OCI-LY1 (cell line): ENCODE results near the gene RAD51B.

Source experiments
- H2AFZ ChIP-seq: fragments of 200-600 bp; sonication (generic), shearing (Covaris generic); 2 replicates; pipeline ENCODE4 v1.6.0; 2014; ENCODE audit warnings: antibody characterized with exemption, mild to moderate bottlenecking, low read length
- H3F3A ChIP-seq: fragments of 200-600 bp; sonication (generic), shearing (Covaris generic); 2 replicates; pipeline ENCODE4 v1.6.0; 2014; ENCODE audit warnings: mild to moderate bottlenecking, antibody characterized with exemption, low read length, moderate library complexity; ENCODE audit not compliant: insufficient read depth
- H3K27ac ChIP-seq: fragments of 200-600 bp; sonication (generic); 2 replicates; pipeline ENCODE4 v1.5.1; 2014; ENCODE audit warnings: low read length, mixed run types, mild to moderate bottlenecking, low read depth; ENCODE audit not compliant: poor library complexity, severe bottlenecking
- H3K27me3 ChIP-seq: fragments of 200-600 bp; sonication (generic); 2 replicates; pipeline ENCODE4 v1.6.0; 2014; ENCODE audit warnings: antibody characterized with exemption, mild to moderate bottlenecking, low read length, moderate library complexity; ENCODE audit not compliant: insufficient read depth
- H3K36me3 ChIP-seq: fragments of 200-600 bp; sonication (generic); 2 replicates; pipeline ENCODE4 v1.6.1; 2014; ENCODE audit warnings: mild to moderate bottlenecking, antibody characterized with exemption, low read length, moderate library complexity, mixed read lengths; ENCODE audit not compliant: insufficient read depth
- H3K4me1 ChIP-seq: fragments of 200-600 bp; sonication (generic); 2 replicates; pipeline ENCODE4 v1.5.1; 2014; ENCODE audit warnings: mild to moderate bottlenecking, low read length, moderate library complexity; ENCODE audit not compliant: insufficient read depth, severe bottlenecking
- H3K4me2 ChIP-seq: fragments of 200-600 bp; sonication (generic), shearing (Covaris generic); 2 replicates; pipeline ENCODE4 v1.6.1; 2014; ENCODE audit warnings: low read length
- H3K4me3 ChIP-seq: fragments of 200-600 bp; sonication (generic); 2 replicates; pipeline ENCODE4 v1.5.1; 2014; ENCODE audit warnings: low read length, low read depth, mild to moderate bottlenecking, mixed read lengths; ENCODE audit not compliant: poor library complexity, severe bottlenecking
- H3K79me2 ChIP-seq: fragments of 200-600 bp; shearing (Covaris generic); 2 replicates; pipeline ENCODE4 v1.6.1; 2016; ENCODE audit warnings: mixed run types, low read length, mixed read lengths; ENCODE audit not compliant: insufficient read depth
- H3K9ac ChIP-seq: fragments of 200-600 bp; sonication (generic), shearing (Covaris generic); 2 replicates; pipeline ENCODE4 v1.6.1; 2014; ENCODE audit warnings: mild to moderate bottlenecking, low read length, mixed read lengths
- H3K9me2 ChIP-seq: fragments of 200-600 bp; sonication (generic), shearing (Covaris generic); 2 replicates; pipeline ENCODE4 v1.6.1; 2014; ENCODE audit warnings: low read depth, mild to moderate bottlenecking, low read length, mixed read lengths
- H3K9me3 ChIP-seq: fragments of 200-600 bp; shearing (Covaris generic); 2 replicates; pipeline ENCODE4 v1.6.1; 2014; ENCODE audit warnings: low read length, mixed read lengths
- H4K20me1 ChIP-seq: fragments of 200-600 bp; sonication (generic), shearing (Covaris generic); 2 replicates; pipeline ENCODE4 v1.6.0; 2016; ENCODE audit warnings: mild to moderate bottlenecking, low read length; ENCODE audit not compliant: insufficient read depth
- EZH2 ChIP-seq: fragments of 200-600 bp; sonication (generic), shearing (Covaris generic); IDR thresholded peaks from 2 replicates; pipeline ENCODE4 v1.8.0; 2017; ENCODE audit warnings: borderline replicate concordance, mixed run types, mild to moderate bottlenecking, antibody characterized with exemption, low read length, moderate library complexity, mixed read lengths
- TF ChIP-seq, protein P1 (sequence below): fragments of 200-600 bp; sonication (generic), shearing (Covaris generic); IDR thresholded peaks from 2 replicates; pipeline ENCODE4 v1.5.1; 2017; ENCODE audit warnings: mild to moderate bottlenecking, antibody characterized with exemption, low read length, moderate library complexity, mixed read lengths

The RAD51B gene

DNA sequence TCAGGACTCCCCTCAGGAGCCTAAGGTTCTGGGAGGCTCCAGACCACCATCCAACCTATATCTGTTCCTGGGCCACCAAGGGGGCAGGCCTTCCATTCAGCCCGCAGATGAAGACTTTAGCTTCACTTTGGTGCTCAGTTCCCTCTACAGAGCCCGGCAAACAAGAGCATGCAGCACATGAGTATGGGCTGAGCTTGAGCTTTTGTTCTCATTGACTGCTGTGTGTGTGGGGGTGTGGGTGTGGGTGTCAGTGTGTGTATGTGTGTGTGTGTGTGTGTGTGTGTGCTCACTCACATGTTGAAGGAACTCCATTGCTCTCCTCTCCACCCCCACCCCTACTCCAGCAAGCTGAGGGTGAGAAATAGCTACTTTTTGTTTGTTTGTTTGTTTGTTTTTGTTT is 754.1 kb downstream of the RAD51B start:
- H3K4me1 ChIP-seq = no peaks in the 10 kb centered on the region
- no peak overlapping the region for H3K4me3 ChIP-seq
- no peaks in the 10 kb centered on the region for H3F3A ChIP-seq
- no peak overlapping the region for H3K4me2 ChIP-seq
- H3K36me3 ChIP-seq = no peaks in the 10 kb centered on the region
- TF ChIP-seq, protein P1, sequence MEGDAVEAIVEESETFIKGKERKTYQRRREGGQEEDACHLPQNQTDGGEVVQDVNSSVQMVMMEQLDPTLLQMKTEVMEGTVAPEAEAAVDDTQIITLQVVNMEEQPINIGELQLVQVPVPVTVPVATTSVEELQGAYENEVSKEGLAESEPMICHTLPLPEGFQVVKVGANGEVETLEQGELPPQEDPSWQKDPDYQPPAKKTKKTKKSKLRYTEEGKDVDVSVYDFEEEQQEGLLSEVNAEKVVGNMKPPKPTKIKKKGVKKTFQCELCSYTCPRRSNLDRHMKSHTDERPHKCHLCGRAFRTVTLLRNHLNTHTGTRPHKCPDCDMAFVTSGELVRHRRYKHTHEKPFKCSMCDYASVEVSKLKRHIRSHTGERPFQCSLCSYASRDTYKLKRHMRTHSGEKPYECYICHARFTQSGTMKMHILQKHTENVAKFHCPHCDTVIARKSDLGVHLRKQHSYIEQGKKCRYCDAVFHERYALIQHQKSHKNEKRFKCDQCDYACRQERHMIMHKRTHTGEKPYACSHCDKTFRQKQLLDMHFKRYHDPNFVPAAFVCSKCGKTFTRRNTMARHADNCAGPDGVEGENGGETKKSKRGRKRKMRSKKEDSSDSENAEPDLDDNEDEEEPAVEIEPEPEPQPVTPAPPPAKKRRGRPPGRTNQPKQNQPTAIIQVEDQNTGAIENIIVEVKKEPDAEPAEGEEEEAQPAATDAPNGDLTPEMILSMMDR = no peak
- TF ChIP-seq EZH2 = no peak
- H3K79me2 ChIP-seq = no peaks in the 10 kb centered on the region
- no peaks in the 10 kb centered on the region for H3K27me3 ChIP-seq
- H3K9ac ChIP-seq = no peak overlapping the region
- H3K9me2 ChIP-seq = no peaks in the 10 kb centered on the region
- H4K20me1 ChIP-seq = no peaks in the 10 kb centered on the region
- H3K27ac ChIP-seq = no peak overlapping the region
- H2AFZ ChIP-seq = no peak overlapping the region
- no peaks in the 10 kb centered on the region for H3K9me3 ChIP-seq

DNA sequence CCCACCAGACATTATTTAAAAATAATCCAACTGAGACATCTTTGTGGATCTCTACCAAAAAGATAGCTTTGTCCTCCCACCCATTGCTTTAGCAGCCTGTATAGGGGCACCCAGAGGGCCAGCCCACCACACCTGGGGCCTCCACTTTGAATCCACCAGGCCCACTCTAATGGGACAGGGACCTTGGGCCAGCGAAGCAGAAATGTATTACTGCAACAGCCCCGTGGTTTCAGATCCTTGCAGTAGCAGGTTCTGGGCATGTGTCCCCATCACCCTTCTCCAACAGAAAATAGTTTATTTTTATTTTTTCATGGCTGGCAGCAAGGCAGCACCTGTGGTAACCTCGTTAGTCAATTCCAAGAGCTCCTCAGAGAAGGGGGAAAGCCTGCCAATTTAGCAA is 754.9 kb downstream of the RAD51B start:
- Histone ChIP-seq H3F3A (no peaks in the 10 kb centered on the region), H3K9me2 (no peaks in the 10 kb centered on the region), H3K79me2 (no peaks in the 10 kb centered on the region), H3K27ac (no peak overlapping the region), H3K9me3 (no peaks in the 10 kb centered on the region), H3K9ac (no peak overlapping the region), H3K36me3 (no peaks in the 10 kb centered on the region), H4K20me1 (no peaks in the 10 kb centered on the region), H3K4me1 (no peaks in the 10 kb centered on the region), H3K4me3 (no peak overlapping the region), H3K4me2 (no peak overlapping the region), H3K27me3 (no peaks in the 10 kb centered on the region), H2AFZ (no peak overlapping the region)
- TF ChIP-seq, protein P1 = no peak
- TF ChIP-seq EZH2 = no peak

DNA sequence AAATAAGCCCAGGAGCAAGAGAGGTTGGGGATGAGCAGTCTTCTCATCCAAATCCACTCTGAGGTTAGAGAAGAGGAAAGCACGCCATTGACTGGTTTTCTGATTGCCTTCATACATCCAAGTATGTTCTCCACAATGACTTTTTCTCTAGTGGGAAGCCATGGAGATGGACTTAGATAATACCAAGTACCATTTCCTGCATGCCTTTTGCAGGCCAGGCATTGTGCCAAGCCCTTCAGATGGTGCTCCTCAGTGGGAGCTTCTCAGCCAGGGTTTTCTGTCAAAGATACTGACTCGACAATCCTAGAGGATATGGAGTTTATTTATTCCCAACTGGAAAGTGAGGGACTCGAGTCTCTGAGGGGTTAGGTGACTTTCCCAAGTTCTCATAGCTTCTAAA is 755.3 kb downstream of the RAD51B start:
- Histone ChIP-seq H3K9me3 (no peaks in the 10 kb centered on the region), H3K36me3 (no peaks in the 10 kb centered on the region), H3K27me3 (no peaks in the 10 kb centered on the region), H3K4me3 (no peak overlapping the region), H4K20me1 (no peaks in the 10 kb centered on the region), H2AFZ (no peak overlapping the region), H3F3A (no peaks in the 10 kb centered on the region), H3K4me1 (no peaks in the 10 kb centered on the region), H3K9me2 (no peaks in the 10 kb centered on the region), H3K27ac (no peak overlapping the region), H3K9ac (no peak overlapping the region), H3K4me2 (no peak overlapping the region), H3K79me2 (no peaks in the 10 kb centered on the region)
- TF ChIP-seq EZH2 = no peak
- TF ChIP-seq, protein P1 = no peak
